Measurements from ENCODE around the gene WDR12.

The WDR12 gene

DNA sequence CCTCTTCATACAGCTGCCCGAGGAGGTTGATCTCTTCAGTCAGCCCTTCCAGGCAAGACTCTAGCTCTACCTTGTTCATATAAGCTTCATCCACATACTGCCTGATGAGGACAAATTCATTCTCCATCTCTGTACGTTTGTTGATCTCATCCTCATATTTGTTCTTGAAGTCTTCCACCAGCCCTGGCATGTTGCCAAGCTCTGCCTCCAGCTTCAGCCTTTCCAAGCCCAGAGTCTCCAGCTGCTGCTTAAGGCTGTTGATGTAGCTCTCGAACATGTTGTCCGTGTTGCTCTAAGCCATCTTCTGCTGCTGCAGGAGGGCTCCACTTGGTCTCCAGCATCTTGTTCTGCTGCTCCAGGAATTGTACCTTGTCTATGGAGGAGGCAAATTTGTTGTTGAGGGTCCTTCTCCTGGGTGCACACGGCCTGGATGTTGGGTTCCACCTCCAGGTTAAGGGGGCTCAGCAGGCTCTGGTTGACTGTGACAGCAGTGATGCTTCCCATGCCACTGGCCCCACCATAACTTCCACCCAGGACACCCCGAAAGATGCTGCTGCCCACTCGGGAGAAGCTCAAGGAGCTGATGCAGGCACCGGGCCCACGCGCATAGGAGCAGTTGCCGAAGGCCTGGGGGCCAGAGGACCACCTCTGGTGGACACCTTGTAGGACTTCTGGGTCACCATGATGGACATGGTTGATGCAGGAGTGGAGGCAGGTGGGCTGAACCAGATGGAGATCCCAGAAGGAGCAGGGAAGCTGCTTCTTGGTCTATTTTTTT lies 70.2 kb downstream of the WDR12 start:
- DNase-seq (ENCODE audit: insufficient read length) (no peak), FAIRE-seq (no peak)
- no peak for TF ChIP-seq TAF1 (IDR thresholded peaks at IDR 0.05; ENCODE audit: borderline replicate concordance, low read depth, low read length)
- no peak for TF ChIP-seq POLR2AphosphoS5 (IDR thresholded peaks at IDR 0.05; ENCODE audit: low read depth, low read length)
- no peak for TF ChIP-seq POLR2A (IDR thresholded peaks at IDR 0.05; ENCODE audit: low read depth, low read length)

DNA sequence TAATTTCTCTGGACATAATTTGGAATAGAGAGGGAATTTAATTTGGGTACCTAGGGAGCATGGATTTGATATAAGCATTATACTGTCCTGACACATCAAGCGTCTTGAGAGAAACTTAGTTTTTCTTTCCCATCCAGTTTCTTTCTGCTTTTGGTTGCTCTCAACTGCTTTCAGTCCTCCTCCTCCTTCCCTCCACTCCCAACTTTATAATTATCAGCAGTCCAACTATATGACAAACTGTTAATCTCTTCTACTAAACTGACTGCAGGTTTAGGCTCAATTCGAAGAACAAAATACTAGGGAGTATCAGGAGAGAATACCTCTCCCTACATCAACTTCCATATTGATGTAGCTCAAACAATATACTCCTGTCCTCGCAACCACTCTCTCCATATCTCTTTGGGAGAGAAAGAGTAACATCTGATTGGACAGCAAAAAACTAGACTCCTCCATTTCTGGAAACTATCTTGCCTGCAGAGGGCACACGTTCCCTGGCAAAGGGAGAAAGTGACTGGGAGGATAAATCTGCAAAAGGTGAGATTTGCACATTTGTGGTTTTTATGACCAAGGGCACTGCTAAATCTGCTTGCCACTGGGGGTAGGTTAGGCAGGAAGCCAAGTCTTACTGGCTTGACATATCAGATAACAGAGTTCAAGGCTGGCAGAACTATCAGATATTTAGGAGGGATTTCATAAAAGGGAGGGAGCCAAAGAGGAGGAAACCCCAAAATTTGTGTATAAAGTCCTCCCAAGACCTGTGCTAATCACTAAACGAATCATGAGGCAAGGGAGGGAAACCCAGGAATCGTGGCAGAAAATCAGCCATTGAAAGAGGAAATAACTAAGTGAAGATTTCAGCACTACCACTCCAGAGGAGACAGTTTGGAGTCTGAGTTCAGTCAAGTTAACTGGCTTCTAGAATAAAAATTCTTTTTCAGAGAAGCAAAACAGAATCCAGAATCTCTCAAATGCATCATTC lies 79.9 kb downstream of the WDR12 start:
- DNase-seq (ENCODE audit: insufficient read length) (peak; percentile 22), FAIRE-seq (peak; percentile 83)
- no peak for TF ChIP-seq POLR2A (IDR thresholded peaks at IDR 0.05; ENCODE audit: low read depth, low read length)
- TF ChIP-seq TAF1 (IDR thresholded peaks at IDR 0.05; ENCODE audit: borderline replicate concordance, low read depth, low read length) = no peak
- TF ChIP-seq POLR2AphosphoS5 (IDR thresholded peaks at IDR 0.05; ENCODE audit: low read depth, low read length) = no peak

GRCh38 chr2:202824901-202825300 lies 86.6 kb downstream of the WDR12 start:
- FAIRE-seq (no peak), DNase-seq (ENCODE audit: insufficient read length) (no peak)

More at GRCh38 chr2:202824901-202825300, 86.6 kb downstream of the WDR12 start:
- TF ChIP-seq TAF1 (IDR thresholded peaks at IDR 0.05; ENCODE audit: borderline replicate concordance, low read depth, low read length) (no peak), POLR2A (IDR thresholded peaks at IDR 0.05; ENCODE audit: low read depth, low read length) (no peak), POLR2AphosphoS5 (IDR thresholded peaks at IDR 0.05; ENCODE audit: low read depth, low read length) (no peak)

All from GM12892 (cell line).